Measurements from ENCODE around the gene REXO2.

REXO2 gene

DNA sequence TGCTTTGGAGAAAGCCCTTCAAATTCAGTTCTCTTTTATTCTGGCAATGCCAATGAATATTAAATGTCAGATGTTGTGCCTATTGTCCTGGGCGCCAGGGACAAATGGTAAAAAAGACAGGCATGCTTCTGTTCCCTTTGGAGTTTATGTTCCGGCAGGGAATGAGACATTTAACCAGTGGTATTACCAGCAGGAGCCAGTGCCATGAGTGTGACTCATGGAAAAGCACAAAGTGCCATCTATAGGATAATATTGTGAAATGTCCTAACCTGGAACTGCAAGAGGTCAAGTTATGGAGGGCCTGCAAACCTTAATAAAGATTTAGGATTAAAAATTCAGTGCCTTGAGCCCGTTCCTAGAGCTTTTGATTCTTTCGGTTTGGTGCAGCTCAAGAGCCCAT, 39.5 kb downstream of the REXO2 start:
- Histone ChIP-seq H3K9ac (ENCODE audit: low read length) (no peak overlapping the region), H3K18ac (ENCODE audit: low read depth in 1 of 2, low read length in 2 of 2) (no peak overlapping the region), H3K14ac (ENCODE audit: low read length in 2 of 2) (no peak overlapping the region), H3K4ac (ENCODE audit: low read depth in 1 of 2, low read length in 2 of 2) (peak overlapping the region in 1 of 2 experiments; percentile 40), H2BK15ac (ENCODE audit: low read depth, poor library complexity, severe bottlenecking) (no peak overlapping the region), H3K23ac (ENCODE audit: low read length in 2 of 2) (no peak overlapping the region), H2BK12ac (ENCODE audit: low read length in 2 of 2) (peak overlapping the region; percentile 63 to 70), H3K4me2 (ENCODE audit: low read length, poor library complexity, severe bottlenecking) (no peak overlapping the region), H2AFZ (ENCODE audit: low read depth, low read length) (no peak overlapping the region), H3K27me3 (ENCODE audit: control insufficient read depth in 1 of 2, insufficient read depth in 1 of 2, low read length in 2 of 2) (no peaks in the 10 kb centered on the region), H3K9me3 (ENCODE audit: control insufficient read depth, low read length) (no peaks in the 10 kb centered on the region), H3K79me1 (replicated peaks; ENCODE audit: low read length, poor library complexity, severe bottlenecking) (no peaks in the 10 kb centered on the region), H2AK5ac (ENCODE audit: low read length, severe bottlenecking) (no peak overlapping the region), H3K4me3 (ENCODE audit: insufficient read depth in 1 of 2, low read depth in 1 of 2, low read length in 2 of 2) (no peak overlapping the region), H2BK5ac (ENCODE audit: low read depth, low read length, poor library complexity, severe bottlenecking) (no peak overlapping the region), H3K36me3 (ENCODE audit: control insufficient read depth in 1 of 2, insufficient read depth in 2 of 2, low read depth in 1 of 2, low read length in 2 of 2) (no peaks in the 10 kb centered on the region), H2BK120ac (ENCODE audit: low read depth, low read length) (no peak overlapping the region), H3K4me1 (ENCODE audit: control insufficient read depth, insufficient read depth, low read depth, low read length) (no peaks in the 10 kb centered on the region), H4K8ac (ENCODE audit: low read length) (no peak overlapping the region), H3K27ac (ENCODE audit: low read length, poor library complexity, severe bottlenecking) (no peak overlapping the region), H4K91ac (ENCODE audit: low read length) (no peak overlapping the region)
- 38% methylated on average over 4 of the region's 4 CpGs for WGBS
- DNase-seq: peak; percentile 66

DNA sequence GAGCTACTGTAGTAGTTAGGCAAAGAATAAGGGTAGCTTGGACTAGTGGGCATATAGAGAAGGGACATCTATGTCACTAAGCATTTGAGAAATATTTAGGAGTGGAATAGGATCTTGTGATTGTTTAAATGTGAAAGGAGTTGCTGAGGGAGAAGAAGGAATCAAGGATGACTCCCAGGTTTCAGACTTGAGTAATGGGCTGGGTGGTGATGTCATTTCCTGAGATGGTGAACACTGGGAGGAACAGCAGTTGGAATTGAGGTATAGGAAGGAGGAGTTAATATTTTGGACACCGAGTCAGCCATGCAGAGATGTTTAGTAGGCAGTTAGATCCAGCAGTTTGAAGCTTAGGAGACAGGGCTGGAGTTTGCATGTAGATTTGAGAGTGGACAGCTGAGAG, 40.1 kb downstream of the REXO2 start:
- no peak overlapping the region for H3K9ac ChIP-seq (ENCODE audit: low read length)
- peak overlapping the region; percentile 40 for H4K8ac ChIP-seq (ENCODE audit: low read length)
- no peak overlapping the region for H3K27ac ChIP-seq (ENCODE audit: low read length, poor library complexity, severe bottlenecking)
- no peak overlapping the region for H2BK15ac ChIP-seq (ENCODE audit: low read depth, poor library complexity, severe bottlenecking)
- H3K27me3 ChIP-seq (ENCODE audit: control insufficient read depth in 1 of 2, insufficient read depth in 1 of 2, low read length in 2 of 2): no peaks in the 10 kb centered on the region
- WGBS: 59% methylated on average over 1 of the region's 1 CpG
- no peaks in the 10 kb centered on the region for H3K79me1 ChIP-seq (replicated peaks; ENCODE audit: low read length, poor library complexity, severe bottlenecking)
- no peak overlapping the region for H2BK5ac ChIP-seq (ENCODE audit: low read depth, low read length, poor library complexity, severe bottlenecking)
- no peak overlapping the region for H2AK5ac ChIP-seq (ENCODE audit: low read length, severe bottlenecking)
- H2AFZ ChIP-seq (ENCODE audit: low read depth, low read length): no peak overlapping the region
- no peaks in the 10 kb centered on the region for H3K9me3 ChIP-seq (ENCODE audit: control insufficient read depth, low read length)
- no peak overlapping the region for H2BK12ac ChIP-seq (ENCODE audit: low read length in 2 of 2)
- peak overlapping the region; percentile 14 to 44 for H3K18ac ChIP-seq (ENCODE audit: low read depth in 1 of 2, low read length in 2 of 2)
- DNase-seq: peak; percentile 36
- no peak overlapping the region for H3K4ac ChIP-seq (ENCODE audit: low read depth in 1 of 2, low read length in 2 of 2)
- H4K91ac ChIP-seq (ENCODE audit: low read length): no peak overlapping the region
- no peak overlapping the region for H3K23ac ChIP-seq (ENCODE audit: low read length in 2 of 2)
- no peak overlapping the region for H3K4me3 ChIP-seq (ENCODE audit: insufficient read depth in 1 of 2, low read depth in 1 of 2, low read length in 2 of 2)
- no peaks in the 10 kb centered on the region for H3K4me1 ChIP-seq (ENCODE audit: control insufficient read depth, insufficient read depth, low read depth, low read length)
- H2BK120ac ChIP-seq (ENCODE audit: low read depth, low read length): peak overlapping the region; percentile 73
- no peak overlapping the region for H3K4me2 ChIP-seq (ENCODE audit: low read length, poor library complexity, severe bottlenecking)
- H3K36me3 ChIP-seq (ENCODE audit: control insufficient read depth in 1 of 2, insufficient read depth in 2 of 2, low read depth in 1 of 2, low read length in 2 of 2): no peaks in the 10 kb centered on the region
- no peak overlapping the region for H3K14ac ChIP-seq (ENCODE audit: low read length in 2 of 2)

DNA sequence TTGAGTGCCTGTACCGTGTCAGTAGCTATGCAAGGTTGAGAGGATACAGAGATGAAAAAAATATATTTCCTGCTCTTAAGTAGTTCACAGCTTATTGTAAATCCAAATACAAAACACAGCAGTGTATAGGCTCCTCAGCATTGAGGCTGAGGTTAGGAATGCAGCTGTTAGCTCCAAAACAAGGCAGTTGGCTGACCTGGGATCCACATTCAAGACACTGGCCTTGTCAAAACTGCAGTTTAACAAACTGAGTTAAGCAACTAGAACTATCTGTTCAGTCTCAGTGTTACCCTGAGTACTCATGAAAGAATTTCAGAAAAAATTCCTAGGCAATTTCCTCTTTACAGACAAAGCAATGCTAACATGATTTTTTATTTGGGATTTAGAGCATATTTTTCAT, 42.8 kb downstream of the REXO2 start:
- Histone ChIP-seq H3K9me3 (ENCODE audit: control insufficient read depth, low read length) (no peaks in the 10 kb centered on the region), H2AFZ (ENCODE audit: low read depth, low read length) (no peak overlapping the region), H2BK15ac (ENCODE audit: low read depth, poor library complexity, severe bottlenecking) (no peak overlapping the region), H2AK5ac (ENCODE audit: low read length, severe bottlenecking) (no peak overlapping the region), H3K4me2 (ENCODE audit: low read length, poor library complexity, severe bottlenecking) (no peak overlapping the region), H3K27ac (ENCODE audit: low read length, poor library complexity, severe bottlenecking) (no peak overlapping the region), H2BK5ac (ENCODE audit: low read depth, low read length, poor library complexity, severe bottlenecking) (no peak overlapping the region), H4K8ac (ENCODE audit: low read length) (no peak overlapping the region), H3K4ac (ENCODE audit: low read depth in 1 of 2, low read length in 2 of 2) (no peak overlapping the region), H3K27me3 (ENCODE audit: control insufficient read depth in 1 of 2, insufficient read depth in 1 of 2, low read length in 2 of 2) (no peaks in the 10 kb centered on the region), H2BK12ac (ENCODE audit: low read length in 2 of 2) (no peak overlapping the region), H3K9ac (ENCODE audit: low read length) (no peak overlapping the region), H3K23ac (ENCODE audit: low read length in 2 of 2) (no peak overlapping the region), H3K14ac (ENCODE audit: low read length in 2 of 2) (no peak overlapping the region), H2BK120ac (ENCODE audit: low read depth, low read length) (no peak overlapping the region), H3K79me1 (replicated peaks; ENCODE audit: low read length, poor library complexity, severe bottlenecking) (no peaks in the 10 kb centered on the region), H3K36me3 (ENCODE audit: control insufficient read depth in 1 of 2, insufficient read depth in 2 of 2, low read depth in 1 of 2, low read length in 2 of 2) (no peaks in the 10 kb centered on the region), H4K91ac (ENCODE audit: low read length) (no peak overlapping the region), H3K18ac (ENCODE audit: low read depth in 1 of 2, low read length in 2 of 2) (no peak overlapping the region), H3K4me1 (ENCODE audit: control insufficient read depth, insufficient read depth, low read depth, low read length) (no peaks in the 10 kb centered on the region), H3K4me3 (ENCODE audit: insufficient read depth in 1 of 2, low read depth in 1 of 2, low read length in 2 of 2) (no peak overlapping the region)
- DNase-seq: peak; percentile 32
- 20% methylated on average over 1 of the region's 1 CpG for WGBS

DNA sequence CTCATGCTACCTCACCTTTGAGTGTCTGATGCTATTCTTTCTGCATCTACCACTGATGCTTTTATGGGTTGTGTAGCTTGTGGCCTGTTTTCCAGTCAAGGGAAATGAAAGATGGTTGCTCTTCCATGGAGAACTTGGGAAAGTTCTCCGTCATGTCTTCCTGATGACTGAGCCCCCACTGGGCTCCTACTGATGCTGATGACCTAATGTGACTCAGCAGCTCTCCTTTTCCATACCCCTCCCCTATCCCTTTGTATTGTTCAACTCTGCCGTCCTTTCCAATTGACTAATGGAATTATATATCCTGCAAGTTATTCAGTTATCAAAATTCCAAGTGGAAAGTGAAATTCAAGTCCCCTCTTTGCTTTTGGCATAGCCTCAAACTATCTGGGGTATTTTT, 44.7 kb downstream of the REXO2 start:
- Histone ChIP-seq H3K4me2 (ENCODE audit: low read length, poor library complexity, severe bottlenecking) (no peak overlapping the region), H3K4ac (ENCODE audit: low read depth in 1 of 2, low read length in 2 of 2) (no peak overlapping the region), H3K9ac (ENCODE audit: low read length) (no peak overlapping the region), H2BK12ac (ENCODE audit: low read length in 2 of 2) (peak overlapping the region in 1 of 2 experiments; percentile 29), H2AK5ac (ENCODE audit: low read length, severe bottlenecking) (no peak overlapping the region), H3K14ac (ENCODE audit: low read length in 2 of 2) (no peak overlapping the region), H4K91ac (ENCODE audit: low read length) (no peak overlapping the region), H3K27me3 (ENCODE audit: control insufficient read depth in 1 of 2, insufficient read depth in 1 of 2, low read length in 2 of 2) (no peaks in the 10 kb centered on the region), H2BK120ac (ENCODE audit: low read depth, low read length) (no peak overlapping the region), H3K18ac (ENCODE audit: low read depth in 1 of 2, low read length in 2 of 2) (no peak overlapping the region), H3K36me3 (ENCODE audit: control insufficient read depth in 1 of 2, insufficient read depth in 2 of 2, low read depth in 1 of 2, low read length in 2 of 2) (no peaks in the 10 kb centered on the region), H3K79me1 (replicated peaks; ENCODE audit: low read length, poor library complexity, severe bottlenecking) (no peaks in the 10 kb centered on the region), H3K23ac (ENCODE audit: low read length in 2 of 2) (no peak overlapping the region), H3K4me1 (ENCODE audit: control insufficient read depth, insufficient read depth, low read depth, low read length) (no peaks in the 10 kb centered on the region), H2AFZ (ENCODE audit: low read depth, low read length) (no peak overlapping the region), H3K9me3 (ENCODE audit: control insufficient read depth, low read length) (no peaks in the 10 kb centered on the region), H4K8ac (ENCODE audit: low read length) (no peak overlapping the region), H3K27ac (ENCODE audit: low read length, poor library complexity, severe bottlenecking) (no peak overlapping the region), H3K4me3 (ENCODE audit: insufficient read depth in 1 of 2, low read depth in 1 of 2, low read length in 2 of 2) (no peak overlapping the region), H2BK5ac (ENCODE audit: low read depth, low read length, poor library complexity, severe bottlenecking) (no peak overlapping the region), H2BK15ac (ENCODE audit: low read depth, poor library complexity, severe bottlenecking) (no peak overlapping the region)
- no peak for DNase-seq
- WGBS: 100% methylated on average over 1 of the region's 2 CpGs
